GM18499 (cell line): ENCODE measurements around the gene SAA1.

Experiments used
- ATAC-seq: cut with Tn5 transposase; IDR thresholded peaks from one replicate; pipeline ENCODE4 v1.9.1; 2021; ENCODE audit warnings: moderate number of reproducible peaks; ENCODE audit not compliant: insufficient read depth, unreplicated experiment

Gene SAA1

GRCh38 chr11:18307461-18308139 lies 41.5 kb downstream of the SAA1 start:
- no peak for ATAC-seq

- no peak for ATAC-seq
These were observed 42.2 kb downstream of the SAA1 start for GRCh38 chr11:18308242-18308641.

GRCh38 chr11:18309691-18310090 lies 43.6 kb downstream of the SAA1 start:
- no peak for ATAC-seq

- ATAC-seq: peak; percentile 59
These were observed 44.8 kb downstream of the SAA1 start for GRCh38 chr11:18310800-18311340.

- ATAC-seq: no peak
These were observed 45.9 kb downstream of the SAA1 start for GRCh38 chr11:18312012-18312411.

- no peak for ATAC-seq
These were observed 46.8 kb downstream of the SAA1 start for GRCh38 chr11:18312663-18313420.

- no peak for ATAC-seq
These were observed 48.1 kb downstream of the SAA1 start for GRCh38 chr11:18313965-18314763.

GRCh38 chr11:18314784-18315523 lies 48.9 kb downstream of the SAA1 start:
- no peak for ATAC-seq

GRCh38 chr11:18315893-18316292 lies 49.8 kb downstream of the SAA1 start:
- ATAC-seq: no peak

GRCh38 chr11:18317551-18317950 lies 51.5 kb downstream of the SAA1 start:
- ATAC-seq: no peak
